B cell (primary cell): Measurements from ENCODE around the gene PDCD5. TPM values are rescaled to one million over a fixed set of nuclear protein-coding genes. Genes with fewer than 3 reads are reported as not detected.

Experiments used
- ATAC-seq: fragments of 200-7000 bp; cut with Tn5 transposase; one replicate; pipeline ENCODE4 v1.10.0; 2021; ENCODE audit warnings: low read depth, mild to moderate bottlenecking, moderate number of reproducible peaks, moderate library complexity
- CTCF ChIA-PET: fragments of 350-600 bp; sonication (Branson Sonifier 250); formaldehyde crosslinking; loops from one replicate; lab custom pipeline; 2021; ENCODE audit warnings: antibody characterized with exemption, inconsistent platforms; lab: Charles Lee
- POLR2A ChIA-PET: fragments of 350-600 bp; sonication (Branson Sonifier 250); formaldehyde crosslinking; loops from one replicate; lab custom pipeline; 2021; ENCODE audit warnings: antibody characterized with exemption; lab: Charles Lee
- DNase-seq: peaks from one replicate; pipeline ENCODE4 v3.0.0; 2013
- H2AFZ ChIP-seq: 2 replicates; pipeline ENCODE4 v1.6.1; 2012; ENCODE audit warnings: mild to moderate bottlenecking, low read depth, low read length; ENCODE audit not compliant: insufficient read depth, poor library complexity, severe bottlenecking
- H3K27ac ChIP-seq, 2 donors: 1 replicate in 1 of 2; 2 replicates in 1 of 2; pipeline ENCODE4 v1.5.1; 2012 to 2013; ENCODE audit warnings: low read length in 2 of 2, mild to moderate bottlenecking in 2 of 2, moderate library complexity in 1 of 2
- H3K27me3 ChIP-seq, 4 experiments: fragments of 200-600 bp in 1 of 4; sonication (generic) in 1 of 4; replicated peaks in 1 of 4; 1 replicate in 2 of 4; 2 replicates in 2 of 4; pipeline versions ENCODE4 v1.6.1 to v1.7.0; 2013 to 2016; ENCODE audit warnings: low read length in 3 of 4, mild to moderate bottlenecking in 2 of 4, mixed read lengths in 1 of 4, moderate library complexity in 1 of 4; ENCODE audit not compliant: insufficient read depth in 4 of 4, control insufficient read depth in 3 of 4; ENCODE audit errors: control extremely low read depth in 1 of 4
- H3K36me3 ChIP-seq, 2 experiments: replicated peaks in 1 of 2; 1 replicate in 1 of 2; 2 replicates in 1 of 2; pipeline versions ENCODE4 v1.6.1 to v1.7.1; 2013; ENCODE audit warnings: low read length in 1 of 2; ENCODE audit not compliant: insufficient read depth in 2 of 2, control insufficient read depth in 1 of 2; ENCODE audit errors: control extremely low read depth in 1 of 2, extremely low read depth in 1 of 2
- H3K4me1 ChIP-seq, 2 donors: fragments of 200-600 bp in 1 of 2; sonication (generic) in 1 of 2; 1 replicate in 1 of 2; 2 replicates in 1 of 2; pipeline versions ENCODE4 v1.5.1 to v1.6.1; 2013 to 2017; ENCODE audit warnings: low read length in 2 of 2; ENCODE audit not compliant: control insufficient read depth in 2 of 2, insufficient read depth in 2 of 2
- H3K4me2 ChIP-seq: replicated peaks from 2 replicates; pipeline ENCODE3; 2012; ENCODE audit warnings: mild to moderate bottlenecking, low read depth, low read length; ENCODE audit not compliant: poor library complexity, severe bottlenecking
- H3K4me3 ChIP-seq, 5 experiments: fragments of 200-600 bp in 1 of 5; sonication (generic) in 1 of 5; 1 replicate in 3 of 5; 2 replicates in 2 of 5; pipeline versions ENCODE4 v1.5.1 to v1.7.0; 2011 to 2016; ENCODE audit warnings: low read length in 4 of 5, mild to moderate bottlenecking in 4 of 5, low read depth in 2 of 5, control low read depth in 1 of 5, moderate library complexity in 1 of 5; ENCODE audit not compliant: insufficient read depth in 1 of 5; ENCODE audit errors: control extremely low read depth in 1 of 5, extremely low read depth in 1 of 5
- H3K79me2 ChIP-seq: fragments of 200-600 bp; sonication (generic); one replicate; pipeline ENCODE4 v1.6.0; 2016; ENCODE audit warnings: low read length; ENCODE audit not compliant: control insufficient read depth, insufficient read depth
- H3K9ac ChIP-seq: fragments of 200-600 bp; sonication (generic); 2 replicates; pipeline ENCODE4 v1.6.1; 2017; ENCODE audit warnings: mild to moderate bottlenecking, low read length, moderate library complexity
- H3K9me3 ChIP-seq, 3 donors: one replicate each; pipeline versions ENCODE4 v1.6.1 to v1.7.1; 2013; ENCODE audit warnings: low read length in 2 of 3; ENCODE audit not compliant: control insufficient read depth in 2 of 3, insufficient read depth in 1 of 3; ENCODE audit errors: control extremely low read depth in 1 of 3
- H4K20me1 ChIP-seq: 2 replicates; pipeline ENCODE4 v1.6.0; 2012; ENCODE audit warnings: mild to moderate bottlenecking, low read length; ENCODE audit not compliant: insufficient read depth, control insufficient read depth, poor library complexity, severe bottlenecking
- H3K27ac Mint-ChIP-seq: one replicate; pipeline ENCODE4 v1.8.0; 2021; ENCODE audit warnings: mixed read lengths
- H3K27me3 Mint-ChIP-seq: one replicate; pipeline ENCODE4 v1.8.0; 2021; ENCODE audit warnings: mixed read lengths
- H3K4me1 Mint-ChIP-seq: one replicate; pipeline ENCODE4 v1.8.0; 2021; ENCODE audit warnings: mixed read lengths
- H3K4me3 Mint-ChIP-seq: one replicate; pipeline ENCODE4 v1.8.0; 2021; ENCODE audit warnings: mixed read lengths
- H3K9me3 Mint-ChIP-seq: one replicate; pipeline ENCODE4 v1.8.0; 2022; ENCODE audit warnings: mixed read lengths; ENCODE audit not compliant: insufficient read depth
- CTCF ChIP-seq: fragments of 200-600 bp; IDR thresholded peaks from one replicate; pipeline ENCODE4 v1.8.0; 2022; ENCODE audit warnings: antibody characterized with exemption, mild to moderate bottlenecking
- EZH2 ChIP-seq: IDR thresholded peaks from 2 replicates; pipeline ENCODE4 v1.6.1; 2012; ENCODE audit warnings: borderline replicate concordance, low read depth, mild to moderate bottlenecking, moderate library complexity, low read length; ENCODE audit not compliant: insufficient read depth, poor library complexity, severe bottlenecking
- WGBS: methylation state at CpG from one replicate; pipeline ENCODE4 v1.1.5; 2013; ENCODE audit warnings: missing lambda C conversion rate; ENCODE audit not compliant: insufficient coverage; 5-methylcytosine and 5-hydroxymethylcytosine counted together
- intact Hi-C: fragments of 100-400 bp; cut with micrococcal nuclease; formaldehyde crosslinking; loops from one replicate; pipeline ENCODE4 v1.10.0; 2022
- polyA plus RNA-seq: library from polyadenylated mRNA; depleted of rRNA; stranded (reverse); fragments of >200 nt; gene quantifications from 2 replicates; pipeline ENCODE4 v1.2.3, GENCODE V29; 2012
- total RNA-seq, 2 donors: library from RNA; stranded (reverse); fragments of 120-200 nt in 1 of 2; gene quantifications; 1 replicate in 1 of 2; 2 replicates in 1 of 2; pipeline versions ENCODE4 v1.2.3 to v1.2.4, GENCODE V29; 2013 to 2022

The PDCD5 gene
- total and polyA plus RNA-seq, 2 donors (not counting 1 experiment from before 2014, with no cell fraction given) = 34.8 to 39.5 TPM

- Histone ChIP-seq H3K79me2 (no peaks in the 10 kb centered on the region), H3K4me3 (no peak overlapping the region), H3K36me3 (peaks cover 0 to 57% of the 10 kb centered on the region in 2 experiments), H3K9ac (no peak overlapping the region), H3K4me2 (no peak overlapping the region), H3K27ac (no peak overlapping the region), H2AFZ (no peak overlapping the region), H4K20me1 (no peaks in the 10 kb centered on the region), H3K9me3 (no peaks in the 10 kb centered on the region), H3K4me1 (no peaks in the 10 kb centered on the region), H3K27me3 (no peaks in the 10 kb centered on the region)
- Mint-ChIP-seq H3K9me3 (no peaks in the 10 kb centered on the region), H3K27ac (no peak overlapping the region), H3K4me3 (no peak overlapping the region), H3K4me1 (no peaks in the 10 kb centered on the region), H3K27me3 (no peaks in the 10 kb centered on the region)
- no peak for DNase-seq
- intact Hi-C loops = no loop called here
- CTCF ChIA-PET = no interaction called here
- no peak for TF ChIP-seq EZH2
- TF ChIP-seq CTCF = no peak
- WGBS = 99% methylated on average over 14 of the region's 15 CpGs
- POLR2A ChIA-PET = no interaction called here
- no peak for ATAC-seq
Observed at GRCh38 chr19:32627714-32628270, 46.8 kb downstream of the PDCD5 start.

- Mint-ChIP-seq H3K9me3 (no peaks in the 10 kb centered on the region), H3K27ac (no peak overlapping the region), H3K27me3 (no peaks in the 10 kb centered on the region), H3K4me1 (no peaks in the 10 kb centered on the region), H3K4me3 (no peak overlapping the region)
- no peak overlapping the region for H2AFZ ChIP-seq
- no peaks in the 10 kb centered on the region for H3K9me3 ChIP-seq
- no peak overlapping the region for H3K4me3 ChIP-seq
- TF ChIP-seq EZH2 = no peak
- no peak for TF ChIP-seq CTCF
- peaks cover 0 to 43% of the 10 kb centered on the region in 2 experiments for H3K36me3 ChIP-seq
- intact Hi-C loops = no loop called here
- no peak overlapping the region for H3K4me2 ChIP-seq
- no peaks in the 10 kb centered on the region for H3K4me1 ChIP-seq
- H3K79me2 ChIP-seq = no peaks in the 10 kb centered on the region
- H3K27me3 ChIP-seq = no peaks in the 10 kb centered on the region
- H3K9ac ChIP-seq = no peak overlapping the region
- ATAC-seq = no peak
- H4K20me1 ChIP-seq = no peaks in the 10 kb centered on the region
- ChIA-PET CTCF (no interaction called here), POLR2A (no interaction called here)
- H3K27ac ChIP-seq = no peak overlapping the region
- DNase-seq = no peak
- WGBS = 91% methylated on average over 14 of the region's 14 CpGs
Observed at GRCh38 chr19:32630338-32630737, 49.3 kb downstream of the PDCD5 start.
